SK-N-SH (cell line): ENCODE measurements around the gene PLP2. TPM values are rescaled to one million over a fixed set of nuclear protein-coding genes. Genes with fewer than 3 reads are reported as not detected.
A peak's percentile ranks its signal among the peaks of the same experiment; 100 is the strongest.

Experiments used
- CTCF ChIA-PET: fragments of 300-600, 350-600 bp; formaldehyde crosslinking; extraction: SDS; loops from one replicate; lab custom pipeline; 2021; lab: Yijun Ruan, JAX
- POLR2A ChIA-PET: fragments of 350-600 bp; sonication (Branson Sonifier 250); formaldehyde crosslinking; extraction: SDS; loops from one replicate; lab custom pipeline; 2020; ENCODE audit warnings: antibody characterized with exemption, inconsistent platforms; lab: Yijun Ruan, JAX
- DNase-seq: peaks from one replicate; pipeline ENCODE4 v3.0.0; 2012
- H2AFZ ChIP-seq: fragments of 200-600 bp; sonication (generic); 2 replicates; pipeline ENCODE4 v1.8.1; 2016; ENCODE audit warnings: antibody characterized with exemption, mild to moderate bottlenecking, low read depth
- H3F3A ChIP-seq: fragments of 200-600 bp; sonication (generic); replicated peaks from 2 replicates; pipeline ENCODE3; 2016; ENCODE audit warnings: antibody characterized with exemption, mild to moderate bottlenecking; ENCODE audit not compliant: insufficient read depth
- H3K27ac ChIP-seq, 2 experiments: fragments of 200-500 bp in 1 of 2; fragments of 200-600 bp in 1 of 2; sonication (Bioruptor generic) in 1 of 2; sonication (generic), shearing (Covaris generic) in 1 of 2; 2 replicates each; pipeline versions ENCODE4 v1.5.1 to v1.6.1; 2014 to 2016; ENCODE audit warnings: low read depth in 2 of 2, inconsistent platforms in 1 of 2, low read length in 1 of 2, mild to moderate bottlenecking in 1 of 2, mixed read lengths in 1 of 2
- H3K27me3 ChIP-seq: fragments of 200-600 bp; sonication (generic), shearing (Covaris generic); 2 replicates; pipeline ENCODE4 v1.6.1; 2016; ENCODE audit warnings: mixed run types; ENCODE audit not compliant: insufficient read depth
- H3K36me3 ChIP-seq, 2 experiments: fragments of 200-500 bp in 1 of 2; fragments of 200-600 bp in 1 of 2; sonication (Bioruptor generic) in 1 of 2; sonication (generic) in 1 of 2; replicated peaks in 1 of 2; 2 replicates each; pipeline versions ENCODE3 to v1.5.1; 2014 to 2016; ENCODE audit warnings: low read length in 1 of 2, mild to moderate bottlenecking in 1 of 2; ENCODE audit not compliant: insufficient read depth in 2 of 2, control insufficient read depth in 1 of 2
- H3K4me1 ChIP-seq, 2 experiments: fragments of 200-500 bp in 1 of 2; fragments of 200-600 bp in 1 of 2; sonication (Bioruptor generic) in 1 of 2; sonication (generic), shearing (Covaris generic) in 1 of 2; 2 replicates each; pipeline versions ENCODE4 v1.5.1 to v1.6.1; 2014 to 2016; ENCODE audit warnings: low read depth in 1 of 2, low read length in 1 of 2, mixed run types in 1 of 2; ENCODE audit not compliant: insufficient read depth in 2 of 2, control insufficient read depth in 1 of 2
- H3K4me2 ChIP-seq: fragments of 200-600 bp; sonication (generic), shearing (Covaris generic); 2 replicates; pipeline ENCODE4 v1.6.1; 2017; ENCODE audit warnings: mixed run types
- H3K4me3 ChIP-seq, 2 experiments: fragments of 200-500 bp in 1 of 2; fragments of 200-600 bp in 1 of 2; sonication (Bioruptor generic) in 1 of 2; sonication (generic), shearing (Covaris generic) in 1 of 2; 2 replicates each; pipeline versions ENCODE4 v1.5.1 to v1.8.1; 2014 to 2016; ENCODE audit warnings: low read depth in 2 of 2, inconsistent platforms in 1 of 2, low read length in 1 of 2, mild to moderate bottlenecking in 1 of 2, mixed read lengths in 1 of 2, moderate library complexity in 1 of 2
- H3K79me2 ChIP-seq: fragments of 200-600 bp; sonication (generic); 2 replicates; pipeline ENCODE4 v1.8.1; 2017; ENCODE audit warnings: mild to moderate bottlenecking; ENCODE audit not compliant: insufficient read depth
- H3K9ac ChIP-seq: fragments of 200-600 bp; sonication (generic); 2 replicates; pipeline ENCODE4 v1.6.1; 2017; ENCODE audit warnings: mixed run types
- H3K9me2 ChIP-seq: fragments of 200-600 bp; sonication (generic); 2 replicates; pipeline ENCODE4 v1.6.1; 2017; ENCODE audit warnings: mixed run types
- H3K9me3 ChIP-seq: fragments of 200-600 bp; sonication (generic); 2 replicates; pipeline ENCODE4 v1.6.1; 2017; ENCODE audit warnings: mixed run types, mild to moderate bottlenecking, moderate library complexity
- H4K20me1 ChIP-seq: fragments of 200-600 bp; sonication (generic); 2 replicates; pipeline ENCODE4 v1.6.1; 2017; ENCODE audit warnings: mild to moderate bottlenecking, mixed run types; ENCODE audit not compliant: insufficient read depth
- CHD2 ChIP-seq: fragments of 150-350 bp; IDR thresholded peaks from 2 replicates; pipeline ENCODE4 v1.6.1; 2018; ENCODE audit warnings: low read length; ENCODE audit not compliant: partially characterized antibody
- EZH2phosphoT487 ChIP-seq: fragments of 200-600 bp; sonication (generic); IDR thresholded peaks from 2 replicates; pipeline ENCODE4 v1.6.1; 2017; ENCODE audit warnings: low read depth, mixed run types, mild to moderate bottlenecking, antibody characterized with exemption, moderate library complexity, borderline replicate concordance
- RAD21 ChIP-seq: IDR thresholded peaks from 2 replicates; pipeline ENCODE4 v1.6.1; 2012; ENCODE audit warnings: mild to moderate bottlenecking, low read length
- TEAD4 ChIP-seq: IDR thresholded peaks from 2 replicates; pipeline ENCODE4 v1.4.0; 2012; ENCODE audit warnings: mild to moderate bottlenecking, borderline replicate concordance; ENCODE audit not compliant: insufficient read depth
- WGBS: methylation state at CpG from one replicate; pipeline ENCODE4 v1.1.6; 2017; ENCODE audit warnings: low lambda C conversion rate; 5-methylcytosine and 5-hydroxymethylcytosine counted together
- polyA plus RNA-seq, 3 experiments: library from polyadenylated mRNA; depleted of rRNA; stranded (reverse); fragments of >200 nt; gene quantifications; 2 replicates each; pipeline ENCODE4 v1.2.3, GENCODE V29; 2012
- TF ChIP-seq, protein P1 (sequence below): fragments of 200-600 bp; sonication (generic); IDR thresholded peaks from 2 replicates; pipeline ENCODE4 v1.6.1; 2017; ENCODE audit warnings: antibody characterized with exemption, mild to moderate bottlenecking, moderate library complexity
- TF ChIP-seq, protein P2 (sequence below): IDR thresholded peaks from 2 replicates; pipeline ENCODE4 v1.4.0; 2012; ENCODE audit warnings: low read depth, borderline replicate concordance
- TF ChIP-seq, protein P3 (sequence below): IDR thresholded peaks from 2 replicates; pipeline ENCODE4; 2012
- TF ChIP-seq, protein P4 (sequence below): IDR thresholded peaks from 2 replicates; pipeline ENCODE4 v1.6.1; 2012; ENCODE audit warnings: mild to moderate bottlenecking, low read depth, low read length, moderate library complexity

The PLP2 gene
- polyA plus RNA-seq, 1 of the 3 experiments (the other 2 are of a cell fraction): 146 TPM

DNA sequence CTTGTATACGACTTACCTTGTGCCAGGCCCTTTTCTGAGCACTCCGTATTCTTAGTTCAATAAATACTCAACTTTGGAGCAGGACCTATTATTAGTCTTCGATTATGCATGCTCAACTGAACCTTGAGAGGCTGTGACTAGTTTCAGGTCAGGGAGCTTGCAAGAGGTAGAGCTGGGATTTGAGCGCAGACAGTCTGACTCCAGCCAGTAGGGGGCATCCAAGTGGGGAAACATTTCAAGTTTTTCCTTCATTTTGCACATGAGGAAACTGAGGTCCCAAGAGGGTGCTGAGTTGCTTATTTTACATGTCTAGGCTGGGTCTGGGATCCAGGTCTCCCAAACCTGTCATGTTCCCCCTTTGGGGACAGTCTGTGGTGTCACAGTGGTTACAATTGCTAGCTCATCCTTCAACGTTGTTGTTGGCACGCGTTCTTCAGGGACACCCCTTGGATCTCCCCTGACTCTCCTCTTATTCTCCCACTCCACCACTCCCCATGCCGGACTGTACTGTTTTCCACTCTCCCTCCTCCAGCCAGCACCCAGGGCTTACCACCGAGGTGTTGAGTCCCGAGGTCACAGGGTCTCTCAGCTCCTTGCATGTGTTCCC lies 21.1 kb downstream of the PLP2 start (continued):
- TF ChIP-seq, protein P1, sequence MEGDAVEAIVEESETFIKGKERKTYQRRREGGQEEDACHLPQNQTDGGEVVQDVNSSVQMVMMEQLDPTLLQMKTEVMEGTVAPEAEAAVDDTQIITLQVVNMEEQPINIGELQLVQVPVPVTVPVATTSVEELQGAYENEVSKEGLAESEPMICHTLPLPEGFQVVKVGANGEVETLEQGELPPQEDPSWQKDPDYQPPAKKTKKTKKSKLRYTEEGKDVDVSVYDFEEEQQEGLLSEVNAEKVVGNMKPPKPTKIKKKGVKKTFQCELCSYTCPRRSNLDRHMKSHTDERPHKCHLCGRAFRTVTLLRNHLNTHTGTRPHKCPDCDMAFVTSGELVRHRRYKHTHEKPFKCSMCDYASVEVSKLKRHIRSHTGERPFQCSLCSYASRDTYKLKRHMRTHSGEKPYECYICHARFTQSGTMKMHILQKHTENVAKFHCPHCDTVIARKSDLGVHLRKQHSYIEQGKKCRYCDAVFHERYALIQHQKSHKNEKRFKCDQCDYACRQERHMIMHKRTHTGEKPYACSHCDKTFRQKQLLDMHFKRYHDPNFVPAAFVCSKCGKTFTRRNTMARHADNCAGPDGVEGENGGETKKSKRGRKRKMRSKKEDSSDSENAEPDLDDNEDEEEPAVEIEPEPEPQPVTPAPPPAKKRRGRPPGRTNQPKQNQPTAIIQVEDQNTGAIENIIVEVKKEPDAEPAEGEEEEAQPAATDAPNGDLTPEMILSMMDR: peak; percentile 75

DNA sequence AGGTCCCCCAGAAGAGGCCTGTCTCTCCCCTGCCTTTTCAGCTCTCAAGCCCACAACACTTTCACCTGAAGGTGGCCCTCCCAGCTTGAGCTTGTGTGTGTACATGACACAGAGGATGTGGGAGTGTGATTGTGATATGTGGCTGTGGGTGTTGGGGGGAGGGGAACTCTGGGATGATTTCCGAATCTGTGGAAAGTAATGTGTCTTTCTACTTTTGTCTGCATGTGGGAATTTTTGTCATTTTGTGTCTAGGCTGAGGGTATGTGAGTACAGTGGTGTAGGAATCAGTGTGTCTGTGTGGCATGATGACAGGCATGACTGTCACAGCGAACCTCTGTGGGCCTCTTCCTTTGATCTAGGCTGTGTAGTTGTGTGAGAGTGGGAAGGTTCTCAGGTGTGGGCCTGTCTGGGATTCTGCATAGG lies 21.9 kb downstream of the PLP2 start:
- Histone ChIP-seq H3K9ac (no peak overlapping the region), H3K4me1 (no peaks in the 10 kb centered on the region; a peak in 1 of 4 replicates), H3K36me3 (no peaks in the 10 kb centered on the region), H3K79me2 (no peaks in the 10 kb centered on the region), H3K9me3 (no peaks in the 10 kb centered on the region), H3K4me3 (no peak overlapping the region), H3K27me3 (peaks cover 9% of the 10 kb centered on the region; the same call in 1 of the 2 replicates), H3K27ac (no peak overlapping the region), H3K9me2 (no peaks in the 10 kb centered on the region), H4K20me1 (no peaks in the 10 kb centered on the region), H3K4me2 (no peak overlapping the region), H2AFZ (no peak overlapping the region), H3F3A (no peaks in the 10 kb centered on the region)
- CTCF ChIA-PET: interaction anchor here (0.8 to 1.7 kb wide), 16 partner anchors 14 to 645 kb away, joined by 3 to 9 read pairs (median 4); no protein-coding TSS in a partner anchor
- POLR2A ChIA-PET: no interaction called here
- TF ChIP-seq, protein P2, sequence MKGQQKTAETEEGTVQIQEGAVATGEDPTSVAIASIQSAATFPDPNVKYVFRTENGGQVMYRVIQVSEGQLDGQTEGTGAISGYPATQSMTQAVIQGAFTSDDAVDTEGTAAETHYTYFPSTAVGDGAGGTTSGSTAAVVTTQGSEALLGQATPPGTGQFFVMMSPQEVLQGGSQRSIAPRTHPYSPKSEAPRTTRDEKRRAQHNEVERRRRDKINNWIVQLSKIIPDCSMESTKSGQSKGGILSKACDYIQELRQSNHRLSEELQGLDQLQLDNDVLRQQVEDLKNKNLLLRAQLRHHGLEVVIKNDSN: no peak
- no peak for TF ChIP-seq TEAD4
- no peak for TF ChIP-seq CHD2
- TF ChIP-seq, protein P3, sequence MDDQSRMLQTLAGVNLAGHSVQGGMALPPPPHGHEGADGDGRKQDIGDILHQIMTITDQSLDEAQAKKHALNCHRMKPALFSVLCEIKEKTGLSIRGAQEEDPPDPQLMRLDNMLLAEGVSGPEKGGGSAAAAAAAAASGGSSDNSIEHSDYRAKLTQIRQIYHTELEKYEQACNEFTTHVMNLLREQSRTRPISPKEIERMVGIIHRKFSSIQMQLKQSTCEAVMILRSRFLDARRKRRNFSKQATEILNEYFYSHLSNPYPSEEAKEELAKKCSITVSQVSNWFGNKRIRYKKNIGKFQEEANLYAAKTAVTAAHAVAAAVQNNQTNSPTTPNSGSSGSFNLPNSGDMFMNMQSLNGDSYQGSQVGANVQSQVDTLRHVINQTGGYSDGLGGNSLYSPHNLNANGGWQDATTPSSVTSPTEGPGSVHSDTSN: no peak
- TF ChIP-seq, protein P4, sequence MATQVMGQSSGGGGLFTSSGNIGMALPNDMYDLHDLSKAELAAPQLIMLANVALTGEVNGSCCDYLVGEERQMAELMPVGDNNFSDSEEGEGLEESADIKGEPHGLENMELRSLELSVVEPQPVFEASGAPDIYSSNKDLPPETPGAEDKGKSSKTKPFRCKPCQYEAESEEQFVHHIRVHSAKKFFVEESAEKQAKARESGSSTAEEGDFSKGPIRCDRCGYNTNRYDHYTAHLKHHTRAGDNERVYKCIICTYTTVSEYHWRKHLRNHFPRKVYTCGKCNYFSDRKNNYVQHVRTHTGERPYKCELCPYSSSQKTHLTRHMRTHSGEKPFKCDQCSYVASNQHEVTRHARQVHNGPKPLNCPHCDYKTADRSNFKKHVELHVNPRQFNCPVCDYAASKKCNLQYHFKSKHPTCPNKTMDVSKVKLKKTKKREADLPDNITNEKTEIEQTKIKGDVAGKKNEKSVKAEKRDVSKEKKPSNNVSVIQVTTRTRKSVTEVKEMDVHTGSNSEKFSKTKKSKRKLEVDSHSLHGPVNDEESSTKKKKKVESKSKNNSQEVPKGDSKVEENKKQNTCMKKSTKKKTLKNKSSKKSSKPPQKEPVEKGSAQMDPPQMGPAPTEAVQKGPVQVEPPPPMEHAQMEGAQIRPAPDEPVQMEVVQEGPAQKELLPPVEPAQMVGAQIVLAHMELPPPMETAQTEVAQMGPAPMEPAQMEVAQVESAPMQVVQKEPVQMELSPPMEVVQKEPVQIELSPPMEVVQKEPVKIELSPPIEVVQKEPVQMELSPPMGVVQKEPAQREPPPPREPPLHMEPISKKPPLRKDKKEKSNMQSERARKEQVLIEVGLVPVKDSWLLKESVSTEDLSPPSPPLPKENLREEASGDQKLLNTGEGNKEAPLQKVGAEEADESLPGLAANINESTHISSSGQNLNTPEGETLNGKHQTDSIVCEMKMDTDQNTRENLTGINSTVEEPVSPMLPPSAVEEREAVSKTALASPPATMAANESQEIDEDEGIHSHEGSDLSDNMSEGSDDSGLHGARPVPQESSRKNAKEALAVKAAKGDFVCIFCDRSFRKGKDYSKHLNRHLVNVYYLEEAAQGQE: no peak
- no peak for TF ChIP-seq EZH2phosphoT487
- TF ChIP-seq RAD21: no peak
- WGBS: 26% methylated on average over 2 of the region's 2 CpGs
- DNase-seq: no peak
